Inflammatory macrophage treated with lipopolysaccharide for 1 hour (primary cell): ENCODE results near the gene CAMK2B.

ENCODE experiments used
- DNase-seq, 2 donors: peaks; one replicate each; pipeline ENCODE4 v3.0.0-alpha.2; 2020 to 2022

Gene CAMK2B

GRCh38 chr7:44285561-44285960, 39.8 kb downstream of the CAMK2B start:
- no peak for DNase-seq

- no peak for DNase-seq
Observed at GRCh38 chr7:44284881-44285541, 40.4 kb downstream of the CAMK2B start.

GRCh38 chr7:44284216-44284615, 41.2 kb downstream of the CAMK2B start:
- no peak for DNase-seq

GRCh38 chr7:44283381-44284211, 41.8 kb downstream of the CAMK2B start:
- no peak for DNase-seq

- DNase-seq = peak in 1 of 2 donors; percentile 47
Observed at GRCh38 chr7:44282601-44283171, 42.7 kb downstream of the CAMK2B start.

GRCh38 chr7:44281811-44282600, 43.4 kb downstream of the CAMK2B start:
- no peak for DNase-seq

GRCh38 chr7:44280993-44281721, 44.2 kb downstream of the CAMK2B start:
- no peak for DNase-seq

- DNase-seq = no peak
Observed at GRCh38 chr7:44280636-44280992, 44.8 kb downstream of the CAMK2B start.

- no peak for DNase-seq
Observed at GRCh38 chr7:44279731-44280505, 45.5 kb downstream of the CAMK2B start.

GRCh38 chr7:44279286-44279685, 46.1 kb downstream of the CAMK2B start:
- DNase-seq = no peak

- no peak for DNase-seq
Observed at GRCh38 chr7:44278451-44279161, 46.8 kb downstream of the CAMK2B start.

GRCh38 chr7:44277851-44278250, 47.5 kb downstream of the CAMK2B start:
- no peak for DNase-seq

GRCh38 chr7:44277391-44277790, 48.0 kb downstream of the CAMK2B start:
- DNase-seq = no peak

- DNase-seq = no peak
Observed at GRCh38 chr7:44276571-44277221, 48.7 kb downstream of the CAMK2B start.

GRCh38 chr7:44275957-44276570, 49.3 kb downstream of the CAMK2B start:
- DNase-seq = no peak

GRCh38 chr7:44275146-44275545, 50.2 kb downstream of the CAMK2B start:
- DNase-seq = no peak

GRCh38 chr7:44274623-44274975, 50.8 kb downstream of the CAMK2B start:
- DNase-seq = no peak

GRCh38 chr7:44273681-44274622, 51.4 kb downstream of the CAMK2B start:
- DNase-seq = no peak

GRCh38 chr7:44272981-44273380, 52.4 kb downstream of the CAMK2B start:
- no peak for DNase-seq
